Caki2 (cell line): Measurements from ENCODE around the gene CCDC60. TPM values are rescaled to one million over a fixed set of nuclear protein-coding genes. Genes with fewer than 3 reads are reported as not detected.

Experiments
- DNase-seq: peaks from one replicate; pipeline ENCODE4 v3.0.0-alpha.2; 2015; ENCODE audit warnings: low read depth
- in situ Hi-C: cut with HindIII; loops from 2 replicates; pipeline ENCODE4 v1.10.0; 2016; ENCODE audit warnings: low sequenced_read_pairs, low pct_unique_long_range_greater_than_20kb, mixed read lengths
- total RNA-seq: library from RNA; depleted of rRNA; stranded (reverse); fragments of >200 nt; shearing (Covaris generic); gene quantifications from 2 replicates; pipeline ENCODE4 v1.2.3, GENCODE V29; 2014; ENCODE audit warnings: low replicate concordance

The CCDC60 gene
- total RNA-seq, 1 experiment from 2014 or later, result not detected

- DNase-seq, result no peak
- in situ Hi-C loops, result no loop called here
Observed at GRCh38 chr12:119374635-119375034, 40.1 kb downstream of the CCDC60 start.

- in situ Hi-C loops, result no loop called here
Observed at GRCh38 chr12:119375075-119375882, 40.8 kb downstream of the CCDC60 start.

GRCh38 chr12:119375883-119376190 lies 41.3 kb downstream of the CCDC60 start:
- no peak for DNase-seq
- in situ Hi-C loops, result no loop called here

More at GRCh38 chr12:119375075-119375882, 40.8 kb downstream of the CCDC60 start:
- DNase-seq, result no peak

- in situ Hi-C loops, result no loop called here
- DNase-seq, result no peak
Observed at GRCh38 chr12:119378903-119379302, 44.4 kb downstream of the CCDC60 start.

- in situ Hi-C loops, result no loop called here
- no peak for DNase-seq
Observed at GRCh38 chr12:119381471-119382235, 47.1 kb downstream of the CCDC60 start.

GRCh38 chr12:119383206-119383605 lies 48.7 kb downstream of the CCDC60 start:
- DNase-seq, result no peak
- in situ Hi-C loops, result no loop called here

- no peak for DNase-seq
- in situ Hi-C loops, result no loop called here
Observed at GRCh38 chr12:119384340-119384739, 49.8 kb downstream of the CCDC60 start.

GRCh38 chr12:119385659-119386058 lies 51.1 kb downstream of the CCDC60 start:
- in situ Hi-C loops, result no loop called here
- no peak for DNase-seq

- in situ Hi-C loops, result no loop called here
- DNase-seq, result no peak
Observed at GRCh38 chr12:119389687-119390086, 55.2 kb downstream of the CCDC60 start.

GRCh38 chr12:119391673-119392072 lies 57.1 kb downstream of the CCDC60 start:
- in situ Hi-C loops, result no loop called here
- no peak for DNase-seq

- DNase-seq, result no peak
- in situ Hi-C loops, result no loop called here
Observed at GRCh38 chr12:119393677-119394076, 59.1 kb downstream of the CCDC60 start.

- in situ Hi-C loops, result no loop called here
- no peak for DNase-seq
Observed at GRCh38 chr12:119397540-119397939, 63.0 kb downstream of the CCDC60 start.

- in situ Hi-C loops, result no loop called here
- DNase-seq, result no peak
Observed at GRCh38 chr12:119398190-119398589, 63.7 kb downstream of the CCDC60 start.

GRCh38 chr12:119399301-119399700 lies 64.8 kb downstream of the CCDC60 start:
- no peak for DNase-seq
- in situ Hi-C loops, result no loop called here

- DNase-seq, result no peak
- in situ Hi-C loops, result no loop called here
Observed at GRCh38 chr12:119406308-119406707, 71.8 kb downstream of the CCDC60 start.

GRCh38 chr12:119406811-119407210 lies 72.3 kb downstream of the CCDC60 start:
- in situ Hi-C loops, result no loop called here
- no peak for DNase-seq

- no peak for DNase-seq
- in situ Hi-C loops, result no loop called here
Observed at GRCh38 chr12:119409043-119409442, 74.5 kb downstream of the CCDC60 start.

GRCh38 chr12:119410396-119410795 lies 75.9 kb downstream of the CCDC60 start:
- in situ Hi-C loops, result no loop called here

GRCh38 chr12:119412306-119412705 lies 77.8 kb downstream of the CCDC60 start:
- in situ Hi-C loops, result no loop called here
- DNase-seq, result no peak

More at GRCh38 chr12:119410396-119410795, 75.9 kb downstream of the CCDC60 start:
- DNase-seq, result no peak
